Central memory CD4-positive, alpha-beta T cell (primary cell): ENCODE results near the gene IKZF2.

Experiments used
- DNase-seq: peaks from one replicate; pipeline ENCODE4 v3.0.0; 2022

IKZF2 gene

DNA sequence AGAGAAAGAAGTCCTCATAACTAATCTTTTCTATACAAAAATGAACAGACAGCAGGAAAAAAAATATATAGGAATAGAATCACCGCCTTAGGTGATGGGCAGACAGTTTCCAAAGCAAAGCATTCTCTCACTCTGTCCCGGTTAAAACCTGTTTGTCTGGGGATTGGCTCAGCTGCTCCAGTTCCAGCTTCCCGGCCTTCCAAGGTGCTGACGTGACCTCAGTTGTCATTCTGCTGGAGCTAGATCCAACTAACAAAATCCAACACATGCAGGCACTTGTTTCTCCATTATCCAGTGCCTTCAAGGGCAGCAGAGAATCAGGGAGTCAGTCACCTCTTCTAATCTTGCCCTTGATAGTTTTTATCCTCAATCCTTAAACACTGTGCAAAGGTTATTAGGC is 52.8 kb downstream of the IKZF2 start:
- DNase-seq, result no peak

DNA sequence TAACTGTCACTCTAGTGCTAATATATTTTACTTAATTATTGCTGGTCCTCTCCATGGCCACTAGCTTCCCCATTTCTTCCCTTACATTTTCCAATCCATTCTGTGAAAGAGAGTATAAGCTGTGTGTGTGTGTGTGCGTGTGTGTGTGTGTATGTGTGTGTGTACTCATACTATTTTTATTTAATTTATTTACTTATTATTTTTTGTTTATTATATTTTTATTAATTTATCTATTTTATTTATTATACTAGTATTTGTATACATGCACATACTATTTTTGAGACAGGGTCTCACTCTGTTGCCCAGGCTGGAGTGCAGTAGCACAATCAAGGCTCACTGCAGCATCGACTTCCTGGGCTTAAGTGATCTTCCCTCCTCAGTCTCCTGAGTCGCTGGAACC is 59.6 kb downstream of the IKZF2 start:
- no peak for DNase-seq

DNA sequence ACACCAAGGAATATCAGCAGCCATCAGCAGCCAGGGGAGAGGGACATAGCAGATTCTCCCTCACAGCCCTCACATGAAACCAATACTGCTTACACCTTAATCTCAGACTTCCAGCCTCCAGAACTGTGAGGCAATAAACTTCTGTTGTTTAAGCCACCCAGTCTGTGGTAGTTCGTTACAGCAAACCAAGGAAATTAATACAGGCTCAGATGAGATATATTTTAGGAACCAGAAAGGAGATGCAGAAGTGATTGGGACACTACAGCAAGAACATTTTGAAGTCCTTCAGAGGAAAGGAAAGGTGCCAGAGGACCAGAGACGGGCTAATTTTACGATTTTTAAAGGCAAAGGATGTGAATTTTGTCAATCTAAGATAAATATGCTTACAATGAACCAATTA is 60.6 kb downstream of the IKZF2 start:
- DNase-seq, result no peak

DNA sequence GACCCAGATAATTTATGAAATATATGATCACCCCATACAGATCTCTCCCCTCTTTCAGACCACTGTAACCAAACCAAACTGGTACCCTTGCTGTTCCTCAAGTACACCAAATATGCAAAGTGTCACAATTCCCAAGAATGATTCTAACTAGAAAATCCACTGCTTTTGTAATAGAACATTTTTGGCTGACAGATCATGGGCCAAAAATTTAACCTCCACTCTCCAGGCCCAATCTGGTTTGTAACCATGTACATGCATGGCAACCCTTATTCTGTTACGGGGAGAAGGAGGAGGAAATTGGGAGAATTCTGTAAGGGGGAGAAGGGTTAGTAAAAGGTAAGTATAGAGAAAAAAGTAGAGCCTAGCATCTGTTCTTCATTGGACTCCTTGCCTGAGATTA is 62.0 kb downstream of the IKZF2 start:
- no peak for DNase-seq

DNA sequence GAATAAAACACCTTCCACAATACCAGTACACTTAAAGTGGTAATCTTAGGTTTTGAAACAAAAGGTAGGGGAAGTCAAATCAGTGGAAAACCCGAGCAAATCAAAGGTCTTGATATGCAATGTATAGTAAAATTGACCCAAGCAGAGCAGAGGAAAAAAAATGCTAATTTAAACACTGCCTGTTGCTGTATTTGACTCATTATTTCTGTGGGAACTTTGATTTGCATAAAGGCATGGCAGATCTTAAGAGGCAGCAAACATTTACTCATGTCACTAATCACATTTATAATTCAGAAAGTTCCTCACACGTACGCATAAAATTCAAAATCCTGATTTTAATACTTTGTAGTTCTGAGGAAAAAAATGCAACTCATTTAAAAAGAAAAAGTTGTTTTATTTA is 64.4 kb downstream of the IKZF2 start:
- no peak for DNase-seq

DNA sequence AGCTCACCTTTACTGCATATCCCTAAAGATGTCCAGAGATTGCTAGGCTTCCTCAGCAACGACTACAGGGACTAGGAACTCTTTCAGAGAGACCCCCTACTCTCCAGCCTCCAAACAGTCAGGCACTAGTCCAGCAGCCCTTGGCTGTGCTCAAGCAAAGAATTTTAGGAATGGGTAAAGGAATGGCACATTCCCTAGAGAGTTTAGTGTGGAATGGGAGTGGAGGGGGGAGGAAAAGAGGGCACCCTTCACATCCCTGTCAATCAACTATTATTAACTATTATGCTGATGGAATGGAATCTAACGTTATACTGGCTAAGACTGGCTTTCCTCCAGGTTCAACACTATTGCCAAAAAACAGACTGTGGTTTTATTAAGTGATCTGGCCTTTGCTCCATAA is 64.8 kb downstream of the IKZF2 start:
- no peak for DNase-seq

DNA sequence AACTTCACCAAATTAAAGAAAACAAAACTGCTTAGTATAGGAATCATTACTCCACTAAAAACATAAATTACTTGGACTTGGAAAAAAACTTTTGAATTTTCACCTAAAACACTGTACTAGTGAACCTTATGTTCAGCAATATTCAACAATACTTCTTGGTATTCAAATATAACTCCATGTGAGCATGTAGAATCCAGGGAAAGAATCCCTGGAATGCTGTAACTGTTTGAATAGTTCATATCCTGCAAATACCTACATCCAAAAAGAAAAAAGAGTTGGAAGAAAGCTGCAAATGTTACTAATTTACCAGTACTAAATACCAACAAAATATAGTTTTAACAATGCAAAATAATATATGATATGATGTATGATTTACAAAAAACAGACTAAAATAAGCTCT is 65.4 kb downstream of the IKZF2 start:
- no peak for DNase-seq

DNA sequence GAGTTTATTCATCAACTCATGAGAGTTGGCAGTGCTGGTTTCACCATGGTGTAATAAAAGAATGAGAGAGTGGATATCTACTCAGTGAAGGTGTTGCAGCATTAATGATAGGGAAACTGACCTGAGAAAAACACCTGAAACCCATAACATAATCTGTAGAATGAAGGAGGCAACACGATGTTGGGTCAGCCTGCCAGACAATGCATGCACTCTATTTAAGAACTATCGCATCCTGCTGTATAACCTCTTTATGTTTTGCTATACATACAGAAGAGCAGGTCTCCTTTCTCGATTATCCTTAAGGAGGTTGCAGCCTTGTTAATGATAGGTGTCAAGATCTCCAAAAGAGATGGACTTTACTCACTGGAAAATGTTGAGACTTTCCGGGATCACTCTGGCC is 65.9 kb downstream of the IKZF2 start:
- DNase-seq, result no peak

DNA sequence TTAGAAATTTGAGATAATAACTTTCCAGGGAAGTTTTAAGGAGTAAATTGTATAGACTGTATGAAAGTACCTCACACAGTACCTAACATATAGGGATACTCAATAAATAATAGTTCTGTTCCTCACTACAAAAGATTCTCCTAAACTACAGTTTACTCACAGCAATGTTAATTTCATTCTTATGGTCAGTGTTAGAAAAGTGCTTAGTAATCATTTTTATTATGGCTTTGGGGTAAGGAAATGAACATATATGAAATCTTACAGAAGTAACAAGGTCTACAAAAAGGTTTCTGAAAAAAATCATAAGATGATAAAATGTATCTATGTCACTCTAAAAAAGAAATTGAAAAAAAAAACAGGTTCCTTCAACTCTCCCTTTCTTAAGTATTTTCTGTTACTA is 67.2 kb downstream of the IKZF2 start:
- no peak for DNase-seq

DNA sequence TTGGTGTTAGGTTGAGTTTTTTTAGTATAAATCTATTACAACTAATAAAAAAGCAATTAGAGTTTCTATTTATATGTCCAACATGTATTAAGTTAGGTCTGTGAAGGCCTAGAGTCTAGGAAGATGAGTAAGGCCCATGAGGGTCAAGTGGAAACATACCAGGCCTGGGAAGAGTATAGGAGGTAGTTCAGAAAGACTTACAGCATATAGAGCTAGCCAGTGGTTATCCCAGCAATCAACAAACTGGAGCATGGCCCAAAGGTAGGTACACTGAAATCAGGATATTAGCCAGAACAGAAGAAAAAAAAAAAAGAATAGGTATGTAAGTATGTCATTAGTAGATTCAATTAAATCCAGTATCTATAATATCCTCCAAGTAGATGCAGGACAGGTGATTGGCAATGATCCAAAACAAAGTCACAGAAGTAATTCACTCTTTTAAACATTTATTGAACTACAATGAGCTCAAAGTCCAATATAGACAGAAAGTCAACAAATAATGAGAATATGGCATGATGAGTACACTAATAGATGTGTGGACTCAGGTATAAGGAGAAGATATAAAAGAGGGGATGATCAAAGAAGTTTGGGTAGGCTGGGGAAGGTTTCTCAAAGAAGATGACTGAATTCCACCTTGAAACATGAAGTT is 70.3 kb downstream of the IKZF2 start:
- no peak for DNase-seq

DNA sequence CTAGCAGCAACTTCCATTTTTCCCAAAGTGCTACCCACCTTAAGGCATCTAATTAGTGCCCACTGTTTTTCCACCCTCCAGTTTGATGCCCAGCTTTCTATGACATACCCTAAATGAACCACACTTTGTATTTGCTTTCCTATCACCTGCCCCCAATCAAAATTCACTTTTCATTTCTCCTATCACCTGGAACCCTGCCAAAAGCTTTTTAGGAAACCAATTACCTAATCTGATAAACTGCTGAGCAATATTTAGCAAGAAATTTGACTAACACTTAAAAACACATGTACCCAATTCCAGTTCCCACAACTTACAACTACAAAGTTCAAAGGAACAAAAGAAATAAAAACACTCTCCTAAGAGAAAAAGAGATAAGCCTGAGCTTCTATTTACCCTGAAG is 71.7 kb downstream of the IKZF2 start:
- DNase-seq, result no peak

DNA sequence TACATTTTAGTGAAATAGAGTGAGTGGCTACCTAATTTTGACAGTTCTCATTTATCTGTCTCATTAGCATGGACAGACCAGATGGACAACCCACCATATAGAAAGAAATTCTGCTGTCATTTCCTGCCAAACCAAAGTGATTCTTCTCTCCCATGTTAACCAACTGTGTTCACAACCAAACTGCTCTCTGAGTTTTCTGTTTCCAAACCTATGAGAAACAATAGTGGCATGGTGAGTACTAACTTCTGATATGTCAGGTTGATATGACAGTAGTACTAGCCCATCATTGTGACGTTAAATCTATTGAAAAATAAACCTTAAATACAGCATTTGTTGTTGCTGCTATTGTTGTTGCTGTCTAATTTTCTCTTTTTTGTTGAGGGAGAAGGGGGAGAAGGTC is 72.7 kb downstream of the IKZF2 start:
- no peak for DNase-seq

DNA sequence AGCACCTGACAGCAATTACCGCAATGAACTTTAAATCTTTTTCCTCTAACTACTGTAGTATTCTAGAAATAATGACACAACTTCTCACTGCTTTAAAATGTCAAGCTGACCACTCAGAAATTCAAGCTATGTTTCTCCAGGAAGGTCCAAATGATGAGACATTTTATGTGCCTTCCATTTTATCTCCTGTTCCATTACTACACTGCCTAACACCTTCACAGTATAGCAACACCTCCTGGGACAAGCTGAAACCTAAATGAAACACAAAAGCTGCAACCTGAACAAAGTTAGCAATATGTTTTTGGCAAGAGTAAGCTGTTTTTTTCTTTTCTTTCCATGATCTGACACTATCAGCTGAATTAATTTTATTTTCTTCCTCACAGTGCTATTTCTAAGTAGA is 81.9 kb downstream of the IKZF2 start:
- DNase-seq, result no peak

DNA sequence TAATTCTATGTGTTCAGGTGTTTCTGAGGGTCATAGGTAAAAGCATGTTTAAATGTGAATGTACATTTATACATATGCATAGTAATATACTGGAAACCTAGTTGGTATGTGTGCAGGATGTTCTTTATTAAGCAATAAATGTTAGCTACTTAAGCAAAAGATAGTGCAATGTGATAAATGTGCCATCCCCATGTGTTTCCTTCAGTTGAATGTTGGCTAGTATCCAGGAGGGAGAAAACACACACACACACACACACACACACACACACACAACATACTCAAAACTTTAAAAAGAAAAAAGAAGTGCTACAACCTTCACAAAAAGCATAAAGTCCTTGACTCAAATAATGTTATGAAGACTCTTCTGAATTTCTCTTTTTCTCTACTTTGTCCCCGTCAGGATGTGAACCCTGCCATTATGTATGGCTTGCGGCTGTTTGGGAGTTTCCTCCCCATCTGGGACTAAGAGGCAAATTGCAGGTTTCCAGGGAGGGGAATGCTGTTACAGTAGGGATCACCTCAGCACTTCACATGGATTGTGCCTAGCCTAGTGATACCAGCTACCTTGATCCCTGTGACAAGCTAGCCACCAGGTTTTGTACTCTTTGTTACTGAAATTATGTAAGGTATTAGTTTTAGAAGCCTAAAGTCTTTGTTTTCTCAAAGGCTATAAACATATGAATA is 82.6 kb downstream of the IKZF2 start:
- no peak for DNase-seq

DNA sequence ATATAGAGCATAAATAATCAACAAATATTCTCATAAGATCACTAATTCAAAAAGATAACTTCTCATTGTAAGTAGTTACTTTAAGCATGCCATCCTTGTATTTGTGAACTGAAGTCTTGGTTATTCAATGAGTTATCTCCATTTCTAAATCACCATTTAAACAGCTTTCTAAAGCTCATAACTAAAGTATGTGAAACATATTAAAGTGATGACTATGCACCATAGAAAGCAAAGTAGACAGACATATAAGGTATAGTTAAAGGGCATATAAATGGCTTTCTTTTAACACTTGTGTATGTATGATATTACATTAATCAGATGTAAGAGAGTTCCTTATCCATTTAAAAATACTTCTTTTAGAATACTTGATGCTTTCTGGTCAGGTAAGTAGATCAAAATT is 83.5 kb downstream of the IKZF2 start:
- no peak for DNase-seq

DNA sequence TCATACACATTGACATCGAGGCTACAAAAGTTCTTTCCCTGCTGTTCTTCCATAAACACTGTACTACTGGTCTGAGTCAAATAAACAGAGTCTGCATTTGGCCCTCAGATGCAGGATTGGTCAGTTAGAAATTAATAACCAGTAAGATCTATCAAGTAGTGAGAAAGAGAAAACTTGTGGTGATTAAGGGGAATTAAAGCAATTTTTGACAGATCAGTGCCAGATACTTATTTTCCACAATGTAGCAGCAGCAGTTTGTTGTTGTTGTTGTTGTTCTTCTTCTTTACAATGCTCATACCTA is 85.0 kb downstream of the IKZF2 start:
- no peak for DNase-seq

DNA sequence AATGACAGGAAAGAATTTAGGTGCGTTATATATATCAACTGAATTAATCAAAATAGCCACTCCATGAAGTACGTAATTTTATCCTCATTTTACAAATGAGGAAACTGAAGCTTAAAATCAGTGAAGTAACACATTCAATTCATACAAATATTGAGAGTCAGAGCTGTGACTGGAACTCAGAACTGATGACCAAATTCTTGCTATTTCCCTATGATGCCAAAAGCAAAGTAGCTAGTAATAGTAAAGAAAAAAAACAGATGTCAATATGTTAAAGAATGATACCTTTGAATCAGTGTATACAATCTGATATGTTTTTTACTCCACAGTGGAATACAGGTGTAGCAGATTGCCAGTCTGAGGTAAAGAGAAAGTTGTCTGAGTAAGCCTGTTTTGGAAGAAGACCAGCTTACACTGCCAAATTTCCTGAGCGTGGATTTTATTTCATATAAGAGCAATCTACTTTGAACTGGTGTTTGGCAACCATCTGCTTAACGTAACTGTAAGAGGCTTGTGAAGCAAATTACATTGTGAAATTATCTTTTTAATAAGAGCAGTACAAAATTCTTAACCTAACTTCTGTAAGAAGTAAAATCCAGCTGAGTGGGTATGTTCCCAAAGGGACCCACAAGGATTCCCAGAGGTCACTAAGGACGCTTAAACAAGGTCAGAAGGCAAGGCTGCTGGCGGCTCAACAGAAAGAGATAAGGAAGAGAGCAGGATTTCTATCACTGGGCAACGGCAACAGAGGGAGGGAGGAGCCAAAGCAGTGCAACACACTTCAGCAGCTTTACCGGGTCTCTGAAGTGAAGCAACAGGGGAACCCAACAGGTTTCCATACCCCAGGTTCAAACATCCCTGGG is 85.6 kb downstream of the IKZF2 start:
- no peak for DNase-seq

DNA sequence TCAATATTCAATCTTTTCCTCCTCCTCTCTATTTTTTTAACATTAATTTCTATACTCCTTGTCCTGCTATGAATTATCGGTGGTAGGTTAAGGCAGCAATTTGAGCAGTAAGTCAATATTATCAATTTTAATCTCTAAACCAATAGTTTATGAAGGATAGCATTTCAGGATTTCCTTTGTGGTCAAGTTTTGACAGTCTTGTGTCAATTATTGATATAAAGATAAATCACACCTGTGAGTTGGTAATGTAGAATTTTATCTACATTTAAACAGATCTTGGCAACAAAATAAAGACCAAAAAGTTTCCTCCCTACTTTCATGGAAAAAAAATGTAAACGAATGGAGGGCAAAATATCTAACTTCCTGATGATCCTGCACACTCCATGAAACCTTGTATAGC is 87.3 kb downstream of the IKZF2 start:
- no peak for DNase-seq

DNA sequence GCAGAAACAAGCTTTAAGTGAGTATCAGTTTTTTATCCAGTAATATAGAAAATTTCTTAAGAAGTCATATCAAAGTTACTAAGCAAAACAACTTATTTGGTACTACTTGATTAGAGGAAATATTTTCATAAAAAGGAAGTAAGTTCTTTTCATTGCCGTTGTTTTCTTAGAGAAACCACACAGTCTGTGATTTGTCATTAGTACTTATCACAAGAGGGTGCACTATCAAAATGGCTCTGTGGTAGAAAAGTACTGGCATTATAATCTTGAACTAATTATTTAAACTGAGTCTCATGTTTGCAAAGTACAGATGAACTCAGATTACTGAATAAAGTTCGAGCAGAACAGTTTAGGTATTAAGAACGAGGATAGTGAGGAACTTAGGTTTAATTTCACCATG is 93.4 kb downstream of the IKZF2 start:
- DNase-seq, result no peak

DNA sequence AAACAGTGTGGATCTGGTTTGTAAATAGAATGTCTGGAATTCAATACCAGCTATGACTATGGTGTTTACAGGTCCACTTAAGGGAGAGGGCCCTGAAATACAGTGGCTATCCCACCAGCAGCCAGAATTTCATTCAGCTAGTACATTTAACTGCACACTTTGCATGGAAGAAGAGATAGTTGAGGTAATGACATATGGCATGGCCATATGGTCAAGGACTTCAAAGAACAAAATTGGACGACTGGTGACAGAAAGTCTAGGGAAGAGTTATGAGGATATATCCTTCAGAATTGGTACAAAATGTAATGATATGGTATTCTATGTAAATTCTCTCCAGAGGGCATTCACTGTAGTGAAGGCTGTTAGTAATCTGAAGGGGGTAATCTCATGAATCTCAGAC is 105.0 kb downstream of the IKZF2 start:
- no peak for DNase-seq

DNA sequence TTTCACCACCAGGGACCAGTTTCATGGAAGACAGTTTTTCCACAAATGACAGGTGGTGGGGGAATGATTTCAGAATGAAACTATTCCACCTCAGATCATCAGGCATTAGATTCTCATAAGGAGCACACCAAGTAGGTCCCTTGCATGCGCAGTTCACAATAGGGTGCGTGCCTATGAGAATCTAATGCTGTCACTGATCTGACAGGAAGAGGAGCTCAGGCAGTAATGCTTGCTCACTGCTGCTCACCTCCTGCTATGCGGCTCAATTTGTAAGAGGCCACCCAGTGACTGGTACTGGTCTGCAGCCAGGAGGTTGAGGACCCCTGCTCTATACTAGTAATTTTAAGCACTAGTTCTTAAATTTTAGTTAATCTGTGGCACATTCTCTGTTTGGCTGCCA is 107.8 kb downstream of the IKZF2 start:
- no peak for DNase-seq

DNA sequence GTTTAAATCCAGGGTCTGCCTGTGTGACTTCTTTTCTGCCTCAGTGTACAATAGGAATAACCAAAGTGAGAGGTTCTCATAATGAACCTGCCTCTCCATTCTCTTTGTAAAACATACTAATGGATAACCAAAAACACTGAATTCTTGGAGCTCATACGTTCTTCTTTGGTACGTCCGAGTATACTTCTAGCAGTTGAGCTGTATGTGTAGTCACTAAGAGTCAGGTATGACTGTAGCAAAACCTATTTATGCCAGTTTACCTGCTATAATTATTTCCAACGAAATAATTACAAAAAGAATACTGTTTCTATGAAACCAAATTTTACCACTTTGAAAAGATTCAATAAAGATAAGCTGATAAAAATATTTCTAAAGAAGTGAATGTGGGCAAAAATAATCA is 109.2 kb downstream of the IKZF2 start:
- no peak for DNase-seq

DNA sequence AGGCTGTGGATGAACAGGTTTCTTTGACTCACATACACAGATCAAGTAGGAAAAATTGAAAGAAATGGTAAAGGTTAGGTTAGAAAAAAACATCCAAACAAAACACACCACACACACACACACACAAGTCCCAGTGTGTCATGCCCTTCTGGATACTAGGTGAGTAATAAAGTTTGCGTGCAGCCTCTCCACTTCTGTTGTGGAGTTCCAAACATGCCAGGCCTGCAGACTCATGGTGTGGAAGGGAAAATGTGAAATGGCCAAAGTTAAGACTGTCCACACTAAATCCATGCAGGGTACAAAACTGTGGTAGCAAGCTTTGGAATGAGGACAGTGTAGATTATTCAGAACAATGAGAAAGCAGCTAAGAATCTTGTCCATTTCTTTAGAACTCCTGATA is 114.6 kb downstream of the IKZF2 start:
- DNase-seq, result no peak

DNA sequence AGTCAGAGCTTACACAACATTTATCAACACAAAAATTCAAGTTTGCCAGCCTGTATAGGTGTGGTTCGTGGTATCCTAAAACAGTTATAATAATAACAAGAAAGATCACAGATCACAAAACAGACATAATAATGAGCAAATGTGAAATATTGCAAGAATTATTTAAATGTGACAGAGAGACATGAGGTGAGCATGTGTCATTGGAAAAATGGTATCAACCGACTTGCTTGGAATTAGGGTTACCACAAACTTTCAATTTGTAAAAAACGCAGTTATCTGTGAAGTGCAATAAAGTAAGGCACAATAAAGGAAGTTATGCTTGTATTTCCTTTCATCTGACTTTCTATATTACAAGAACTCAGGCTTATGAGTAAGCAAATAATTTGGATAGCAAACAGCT is 116.8 kb downstream of the IKZF2 start:
- DNase-seq, result no peak
